Measurements from ENCODE around the gene PHEX. TPM values are rescaled to one million over a fixed set of nuclear protein-coding genes. Genes with fewer than 3 reads are reported as not detected.

Gene PHEX
- total RNA-seq, 1 experiment from 2014 or later: 0.27 TPM

DNA sequence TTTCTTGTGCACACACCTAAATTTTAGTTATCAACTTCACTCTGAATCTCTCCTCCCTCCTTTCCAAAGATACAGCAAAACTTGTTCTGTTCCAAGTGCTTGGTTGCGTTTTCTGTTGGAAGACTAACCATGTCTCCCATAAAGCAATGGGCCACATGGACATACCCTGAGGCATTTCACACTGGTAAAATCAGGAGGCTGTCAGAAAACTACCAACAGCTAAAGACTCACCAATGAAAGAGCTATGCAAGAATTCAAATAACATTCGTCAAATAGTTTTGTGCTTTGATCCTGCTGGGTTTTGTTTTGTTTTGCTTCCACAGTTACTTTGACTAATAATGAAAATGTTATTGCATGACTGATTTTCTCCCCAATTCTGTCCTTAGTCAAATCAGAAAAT is 46.0 kb downstream of the PHEX start:
- intact Hi-C loops (cut with micrococcal nuclease): no loop called here
- H3K27ac ChIP-seq (ENCODE audit: low read depth, low read length): no peak overlapping the region
- H3K27me3 ChIP-seq (ENCODE audit: insufficient read depth, low read length): no peaks in the 10 kb centered on the region
- no peak overlapping the region for H3K4me3 ChIP-seq (replicated peaks in 1 of 2; ENCODE audit: low read depth in 1 of 2, low read length in 2 of 2)
- DNase-seq (ENCODE audit: low read depth, low spot score) (no peak), ATAC-seq (no peak)
- no peaks in the 10 kb centered on the region for H3K79me2 ChIP-seq (ENCODE audit: insufficient read depth, low read length)
- BruUV-seq (replicated peaks): no TSS peak
- ChIA-PET POLR2A (no interaction called here), CTCF (no interaction called here), RAD21 (ENCODE audit: low non-redundant PET in 1 of 2, low total read pairs in 2 of 2, uncharacterized antibody in 2 of 2, unreplicated experiment in 2 of 2) (no interaction called here)
- H3K4me2 ChIP-seq (ENCODE audit: low read length): no peak overlapping the region
- no peaks in the 10 kb centered on the region for H4K20me1 ChIP-seq (ENCODE audit: insufficient read depth)
- H3K9me3 ChIP-seq (ENCODE audit: control insufficient read depth in 1 of 2, insufficient read depth in 1 of 2, low read depth in 1 of 2, low read length in 2 of 2): no peaks in the 10 kb centered on the region
- TF ChIP-seq EZH2 (IDR thresholded peaks at IDR 0.05) (no peak), SP1 (IDR thresholded peaks at IDR 0.05; ENCODE audit: low read depth) (no peak), SIN3A (IDR thresholded peaks at IDR 0.05; ENCODE audit: low read depth) (no peak), RAD21 (IDR thresholded peaks at IDR 0.05; ENCODE audit: low read depth) (no peak), ZBTB33 (IDR thresholded peaks at IDR 0.05; ENCODE audit: extremely low read depth, insufficient replicate concordance, low read length) (no peak), JUND (IDR thresholded peaks at IDR 0.05) (no peak), TCF7L2 (IDR thresholded peaks at IDR 0.05; ENCODE audit: borderline replicate concordance, extremely low read depth, insufficient read depth, insufficient read length) (no peak), MAX (IDR thresholded peaks at IDR 0.05) (no peak), FOSL1 (IDR thresholded peaks at IDR 0.05; ENCODE audit: low read depth) (no peak)
- no peak overlapping the region for H2AFZ ChIP-seq (ENCODE audit: low read depth, low read length, poor library complexity, severe bottlenecking)
- H3K9ac ChIP-seq (ENCODE audit: low read length): no peak overlapping the region
- no peaks in the 10 kb centered on the region for H3K9me2 ChIP-seq (ENCODE audit: insufficient read depth)
- H3K36me3 ChIP-seq (ENCODE audit: control insufficient read depth in 1 of 2, insufficient read depth in 2 of 2, low read length in 2 of 2): no peaks in the 10 kb centered on the region
- H3K4me1 ChIP-seq (ENCODE audit: control insufficient read depth in 1 of 2, insufficient read depth in 2 of 2, low read length in 2 of 2): no peaks in the 10 kb centered on the region

Measured in HCT116 (cell line).